ENCODE results near the gene P2RY12.

The P2RY12 gene

DNA sequence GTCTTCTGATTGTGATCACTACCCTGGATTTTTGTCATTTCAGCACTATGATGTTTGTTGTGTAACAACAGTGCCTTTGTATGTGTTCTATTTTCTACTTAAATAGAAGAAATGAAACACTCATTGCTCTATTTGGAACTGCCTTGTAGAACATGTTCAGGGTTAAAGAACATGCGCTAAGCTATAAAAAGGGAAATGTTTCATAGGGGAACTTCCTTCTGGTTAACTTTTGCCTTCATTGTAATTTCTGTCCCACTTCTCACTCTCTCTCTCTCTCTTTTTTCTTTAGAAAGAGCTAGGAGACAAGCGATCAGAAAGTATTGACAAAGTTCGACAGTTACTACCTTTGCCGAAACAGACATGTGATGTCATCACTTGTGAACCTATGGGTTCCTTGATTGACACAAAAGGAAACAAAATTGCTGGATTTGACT lies at the start of gene P2RY12:
TSS of gene P2RY12 (minus strand) at position 13 of the 434 bp plus-strand sequence. CDS start 45,908 bp downstream, outside the sequence.
- Mint-ChIP-seq H3K4me3 (no peak within 1 kb of the TSS), H3K27ac (no peak within 1 kb of the TSS), H3K27me3 (ENCODE audit: low read depth) (no peaks in the 10 kb centered on the region), H3K36me3 (ENCODE audit: low read depth) (no peaks in the 10 kb centered on the region), H3K9me3 (no peaks in the 10 kb centered on the region), H3K4me1 (ENCODE audit: low read depth) (peaks cover 13% of the 10 kb centered on the region)

DNA sequence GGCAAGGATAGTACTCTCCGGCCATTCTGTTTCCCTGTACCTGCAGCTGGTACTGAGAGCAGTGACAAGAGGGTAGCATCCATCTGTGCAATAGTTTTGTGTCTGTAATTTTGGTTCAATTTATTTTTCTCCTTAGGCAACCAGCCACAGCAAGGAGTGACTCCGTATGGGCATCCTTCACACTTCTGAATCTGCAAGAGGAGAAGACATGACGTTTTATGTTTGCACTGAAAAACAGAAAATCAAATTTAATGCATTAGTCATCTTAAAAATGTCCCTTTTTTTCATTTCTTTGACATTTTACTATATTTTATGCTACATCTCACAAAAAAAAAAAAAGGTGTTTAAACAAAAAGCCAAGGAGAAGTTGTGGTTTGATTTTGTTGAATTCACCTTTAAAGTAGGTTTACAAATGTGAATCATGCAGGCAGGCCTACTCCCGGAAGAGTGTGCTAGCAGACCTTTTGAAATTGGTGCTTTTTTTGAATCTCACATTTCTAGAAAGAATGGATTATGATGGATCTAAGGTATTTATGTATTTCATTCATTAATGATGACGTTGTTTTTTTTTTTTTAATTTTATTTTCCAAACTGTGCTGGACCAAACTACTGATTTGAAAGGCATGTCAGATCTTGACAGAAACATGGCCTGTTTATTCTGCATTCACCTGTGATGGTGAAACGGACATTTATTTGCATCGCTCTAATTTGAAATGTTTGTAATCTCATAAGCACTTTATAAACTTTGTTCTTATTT lies 48.2 kb upstream of the P2RY12 start:
- Mint-ChIP-seq H3K9me3 (no peaks in the 10 kb centered on the region), H3K27ac (no peak overlapping the region), H3K4me1 (ENCODE audit: low read depth) (no peaks in the 10 kb centered on the region), H3K27me3 (ENCODE audit: low read depth) (no peaks in the 10 kb centered on the region), H3K4me3 (no peak overlapping the region), H3K36me3 (ENCODE audit: low read depth) (no peaks in the 10 kb centered on the region)

DNA sequence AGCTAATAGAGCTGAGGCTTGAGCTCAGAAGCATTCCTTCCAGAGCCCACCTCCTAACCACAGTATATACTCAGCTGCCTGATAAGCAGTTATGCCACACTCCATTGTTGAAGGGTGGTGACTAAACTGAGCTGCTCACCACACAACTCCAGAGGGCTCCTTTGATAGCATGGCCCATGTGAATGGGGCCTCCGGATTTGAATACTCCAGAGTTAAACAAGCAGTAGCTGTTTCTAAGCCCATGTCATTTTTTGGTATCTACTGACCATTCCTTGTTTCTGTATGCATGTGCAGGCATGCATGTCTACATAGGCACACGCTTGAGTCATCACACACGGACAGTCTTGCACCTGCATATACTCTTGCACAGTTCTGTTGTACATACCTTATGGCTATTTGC lies 47.4 kb upstream of the P2RY12 start:
- no peaks in the 10 kb centered on the region for H3K36me3 Mint-ChIP-seq (ENCODE audit: low read depth)
- no peaks in the 10 kb centered on the region for H3K9me3 Mint-ChIP-seq
- H3K27ac Mint-ChIP-seq = no peak overlapping the region
- H3K4me3 Mint-ChIP-seq = no peak overlapping the region
- H3K4me1 Mint-ChIP-seq (ENCODE audit: low read depth) = no peaks in the 10 kb centered on the region
- no peaks in the 10 kb centered on the region for H3K27me3 Mint-ChIP-seq (ENCODE audit: low read depth)

DNA sequence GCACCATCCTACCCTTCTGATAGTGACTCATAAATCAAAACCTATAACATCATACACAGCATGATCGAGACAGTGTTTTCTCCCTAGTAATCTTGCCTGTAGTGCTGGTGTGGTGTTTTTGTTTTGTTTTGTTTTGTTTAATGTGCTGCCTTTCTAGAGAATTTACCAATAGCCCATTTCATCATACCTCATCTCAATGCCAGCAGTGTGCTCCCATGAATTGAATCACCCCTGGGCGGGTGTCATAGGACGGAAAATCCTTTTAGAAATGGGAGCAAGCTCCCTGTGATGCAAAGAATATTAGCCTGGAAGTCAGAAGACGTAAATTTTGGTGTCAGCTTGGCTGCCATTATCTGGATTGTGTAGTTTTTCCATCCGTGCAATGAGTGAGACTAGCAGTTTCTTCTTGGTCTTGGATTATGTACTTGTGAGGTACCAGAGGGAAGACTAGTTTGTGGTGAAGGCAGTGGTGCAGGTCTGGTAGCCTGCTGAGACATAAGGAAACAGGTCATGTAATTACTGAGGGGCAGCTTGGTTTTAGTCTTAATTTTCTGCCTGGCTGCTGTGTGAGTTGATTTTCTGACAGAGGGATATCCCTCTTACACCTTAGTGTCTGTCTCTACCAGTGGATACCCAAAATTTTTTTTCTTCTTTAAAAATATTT lies 46.4 kb upstream of the P2RY12 start:
- H3K27me3 Mint-ChIP-seq (ENCODE audit: low read depth) = no peaks in the 10 kb centered on the region

DNA sequence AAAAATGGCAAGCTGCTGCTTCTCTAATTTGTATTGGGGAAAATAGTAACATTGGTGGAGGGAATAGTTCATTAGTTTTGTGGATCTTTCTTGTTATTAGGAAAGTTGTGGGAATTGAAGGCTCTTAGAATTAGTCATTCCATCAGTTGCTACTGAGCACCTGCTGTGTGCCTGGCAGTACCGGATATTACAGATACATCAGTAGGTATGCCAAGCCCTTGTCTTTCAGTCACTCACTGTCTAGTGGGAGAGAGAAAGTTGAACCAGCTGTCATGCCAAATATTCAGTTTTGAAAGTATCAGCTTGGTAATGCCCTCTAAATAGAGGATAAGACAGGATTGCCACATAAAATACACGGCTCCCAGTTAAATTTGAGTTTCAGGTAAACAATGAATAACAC lies 43.8 kb upstream of the P2RY12 start:
- H3K27ac Mint-ChIP-seq = no peak overlapping the region
- no peaks in the 10 kb centered on the region for H3K27me3 Mint-ChIP-seq (ENCODE audit: low read depth)
- no peaks in the 10 kb centered on the region for H3K4me1 Mint-ChIP-seq (ENCODE audit: low read depth)
- no peak overlapping the region for H3K4me3 Mint-ChIP-seq
- H3K9me3 Mint-ChIP-seq = no peaks in the 10 kb centered on the region
- H3K36me3 Mint-ChIP-seq (ENCODE audit: low read depth) = no peaks in the 10 kb centered on the region

More for the DNA sequence above, 46.4 kb upstream of the P2RY12 start:
- H3K4me3 Mint-ChIP-seq = no peak overlapping the region
- no peak overlapping the region for H3K27ac Mint-ChIP-seq
- H3K36me3 Mint-ChIP-seq (ENCODE audit: low read depth) = no peaks in the 10 kb centered on the region
- H3K4me1 Mint-ChIP-seq (ENCODE audit: low read depth) = no peaks in the 10 kb centered on the region
- no peaks in the 10 kb centered on the region for H3K9me3 Mint-ChIP-seq

DNA sequence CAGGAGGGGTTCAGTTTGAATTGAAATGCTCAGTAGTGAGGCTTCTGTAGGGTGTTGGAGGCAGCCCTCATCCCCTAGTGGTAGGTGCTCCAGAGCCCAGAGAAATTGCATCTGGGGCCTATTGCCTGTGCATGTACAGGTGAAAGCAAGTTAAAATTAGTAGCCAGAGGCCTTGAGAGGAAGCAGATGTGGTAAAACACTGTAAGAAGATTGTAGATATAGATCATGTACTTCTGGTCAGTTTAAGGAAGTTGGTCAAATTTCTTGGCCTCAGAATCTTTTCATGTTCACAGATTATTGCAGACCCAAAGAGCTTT lies 41.7 kb upstream of the P2RY12 start:
- no peak overlapping the region for H3K27ac Mint-ChIP-seq
- no peaks in the 10 kb centered on the region for H3K4me1 Mint-ChIP-seq (ENCODE audit: low read depth)
- H3K4me3 Mint-ChIP-seq = no peak overlapping the region
- no peaks in the 10 kb centered on the region for H3K36me3 Mint-ChIP-seq (ENCODE audit: low read depth)
- H3K9me3 Mint-ChIP-seq = no peaks in the 10 kb centered on the region
- H3K27me3 Mint-ChIP-seq (ENCODE audit: low read depth) = no peaks in the 10 kb centered on the region

DNA sequence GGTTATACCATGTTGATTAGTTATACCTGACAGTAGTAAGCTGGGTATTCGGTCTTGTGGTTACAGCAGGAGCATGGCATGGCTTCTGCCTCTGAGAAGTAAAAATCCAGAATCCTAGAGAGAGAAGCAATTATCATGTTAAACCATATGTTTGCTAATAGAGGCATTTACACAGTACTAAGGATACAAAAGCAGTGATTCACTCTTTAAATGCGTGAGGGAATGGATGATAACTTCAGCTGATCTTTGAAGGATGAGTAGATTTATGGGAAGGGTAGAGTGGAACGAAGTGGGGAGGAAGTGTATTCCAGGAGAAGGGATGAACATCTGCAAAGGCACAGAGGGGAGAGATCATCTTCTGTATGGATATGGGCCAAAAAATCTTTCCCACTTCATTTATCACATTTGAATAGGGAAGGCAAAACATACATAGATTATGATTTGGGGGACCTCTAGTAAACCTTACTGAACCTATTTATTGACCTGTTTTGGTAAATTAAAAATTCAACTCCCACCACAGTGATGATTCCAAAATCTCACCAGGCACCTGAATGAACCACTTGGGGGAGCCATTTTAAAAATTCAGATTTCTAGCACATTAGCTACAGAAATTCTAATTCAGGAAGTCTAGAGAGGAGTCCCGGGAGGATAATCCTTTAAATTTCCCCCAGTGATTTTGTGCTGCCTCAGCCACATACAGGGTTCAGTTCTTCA lies 41.2 kb upstream of the P2RY12 start:
- Mint-ChIP-seq H3K4me3 (no peak overlapping the region), H3K4me1 (ENCODE audit: low read depth) (no peaks in the 10 kb centered on the region), H3K27ac (no peak overlapping the region), H3K27me3 (ENCODE audit: low read depth) (no peaks in the 10 kb centered on the region), H3K36me3 (ENCODE audit: low read depth) (no peaks in the 10 kb centered on the region), H3K9me3 (no peaks in the 10 kb centered on the region)

DNA sequence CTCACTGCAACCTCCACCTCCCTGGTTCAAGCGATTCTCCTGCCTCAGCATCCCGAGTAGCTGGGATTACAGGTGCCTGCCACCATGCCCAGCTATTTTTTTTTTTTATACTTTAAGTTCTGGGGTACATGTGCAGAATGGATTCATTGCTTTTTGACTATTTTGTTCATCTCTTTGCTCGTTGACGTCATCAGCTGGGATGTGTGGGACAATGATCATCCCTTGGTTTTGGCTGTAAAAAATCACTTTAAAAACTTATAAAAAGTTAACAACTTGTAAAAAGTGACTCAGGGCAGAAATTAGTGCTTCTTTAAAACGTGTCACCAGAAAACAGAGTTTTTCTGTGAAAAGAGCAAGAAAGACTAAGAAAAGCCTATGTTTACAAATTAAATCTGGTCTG lies 38.5 kb upstream of the P2RY12 start:
- Mint-ChIP-seq H3K4me3 (no peak overlapping the region), H3K36me3 (ENCODE audit: low read depth) (no peaks in the 10 kb centered on the region), H3K4me1 (ENCODE audit: low read depth) (no peaks in the 10 kb centered on the region), H3K9me3 (no peaks in the 10 kb centered on the region), H3K27ac (no peak overlapping the region), H3K27me3 (ENCODE audit: low read depth) (no peaks in the 10 kb centered on the region)

DNA sequence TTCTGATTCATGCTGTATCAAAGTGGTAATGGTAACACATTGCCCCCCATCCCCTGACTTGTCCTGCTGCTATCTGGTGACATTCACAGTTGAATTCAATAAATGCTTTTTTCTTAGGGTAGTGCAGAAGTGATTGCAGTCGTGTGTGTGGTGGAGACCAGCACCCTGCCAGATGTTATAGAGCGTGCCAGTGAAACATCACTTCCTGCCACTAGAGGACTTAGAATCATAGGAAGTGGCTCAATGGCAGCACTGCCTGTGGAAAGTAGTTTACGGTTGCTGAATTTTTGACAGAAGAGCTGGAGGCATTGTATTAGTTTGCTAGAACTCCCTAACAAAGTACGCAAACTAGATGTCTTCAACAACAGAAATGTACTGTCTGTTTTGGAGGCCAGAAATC lies 37.4 kb upstream of the P2RY12 start:
- Mint-ChIP-seq H3K4me3 (no peak overlapping the region), H3K9me3 (no peaks in the 10 kb centered on the region), H3K36me3 (ENCODE audit: low read depth) (no peaks in the 10 kb centered on the region), H3K4me1 (ENCODE audit: low read depth) (no peaks in the 10 kb centered on the region), H3K27me3 (ENCODE audit: low read depth) (no peaks in the 10 kb centered on the region), H3K27ac (no peak overlapping the region)

DNA sequence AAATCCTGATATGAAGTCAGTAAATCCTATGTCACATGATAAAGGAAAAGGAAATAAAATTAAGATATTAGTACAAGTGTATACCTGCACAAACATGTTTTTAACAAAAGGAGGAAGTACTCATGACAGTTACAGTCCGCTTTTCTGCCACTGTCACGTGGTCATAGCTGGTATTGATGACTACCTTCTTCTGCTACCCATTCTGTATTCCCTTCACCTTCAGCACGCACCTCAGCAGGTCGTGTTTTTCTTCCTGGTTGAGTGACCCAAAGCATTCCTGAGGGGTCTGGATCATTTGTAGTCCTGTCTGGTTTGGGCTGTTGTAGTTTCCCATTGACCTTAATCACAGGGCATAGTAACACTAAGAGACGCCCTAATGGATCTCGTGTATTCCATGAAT lies 35.3 kb upstream of the P2RY12 start:
- Mint-ChIP-seq H3K4me1 (ENCODE audit: low read depth) (no peaks in the 10 kb centered on the region), H3K27ac (no peak overlapping the region), H3K36me3 (ENCODE audit: low read depth) (no peaks in the 10 kb centered on the region), H3K9me3 (no peaks in the 10 kb centered on the region), H3K4me3 (no peak overlapping the region), H3K27me3 (ENCODE audit: low read depth) (no peaks in the 10 kb centered on the region)

DNA sequence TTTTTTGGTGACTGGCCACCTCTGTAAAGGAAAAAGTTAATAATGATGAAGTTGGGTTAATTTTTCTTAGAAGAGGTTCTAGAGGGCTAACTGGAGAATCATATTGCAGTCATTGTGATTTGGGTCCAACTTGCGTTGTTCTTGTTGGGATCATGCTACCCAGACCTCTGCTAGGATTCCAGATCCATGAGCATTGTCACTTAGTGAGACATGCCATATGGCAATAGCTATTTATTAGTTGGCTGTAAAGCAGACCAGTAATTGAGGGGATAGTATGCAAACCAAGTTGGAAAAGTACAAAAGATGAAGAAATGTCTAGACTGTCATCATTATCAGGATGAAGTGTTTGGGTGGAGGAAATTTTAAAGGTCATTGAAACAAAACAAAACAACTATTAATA lies 30.7 kb upstream of the P2RY12 start:
- no peak overlapping the region for H3K27ac Mint-ChIP-seq
- H3K36me3 Mint-ChIP-seq (ENCODE audit: low read depth) = no peaks in the 10 kb centered on the region
- no peaks in the 10 kb centered on the region for H3K9me3 Mint-ChIP-seq
- no peaks in the 10 kb centered on the region for H3K27me3 Mint-ChIP-seq (ENCODE audit: low read depth)
- H3K4me3 Mint-ChIP-seq = no peak overlapping the region
- no peaks in the 10 kb centered on the region for H3K4me1 Mint-ChIP-seq (ENCODE audit: low read depth)

DNA sequence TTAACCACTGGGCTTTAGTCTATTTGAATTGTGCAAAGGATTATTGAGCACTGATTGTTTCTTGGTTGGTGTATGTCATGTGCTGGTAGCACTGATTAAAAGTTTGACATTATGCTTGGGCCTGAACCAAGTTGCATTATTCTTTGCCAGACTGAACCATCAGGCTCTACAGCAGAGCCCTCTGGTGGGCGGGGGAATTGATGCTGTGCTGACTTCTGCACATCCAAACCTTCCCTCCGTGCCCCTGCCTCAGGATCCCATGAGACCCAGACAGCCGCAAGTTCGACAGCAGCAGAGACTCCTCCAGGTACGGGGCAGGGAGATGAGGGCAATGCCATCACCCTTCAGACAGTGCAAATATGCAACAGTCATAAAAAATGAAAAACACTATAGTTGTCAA lies 28.4 kb upstream of the P2RY12 start:
- H3K9me3 Mint-ChIP-seq = no peaks in the 10 kb centered on the region
- H3K27me3 Mint-ChIP-seq (ENCODE audit: low read depth) = no peaks in the 10 kb centered on the region
- H3K27ac Mint-ChIP-seq = no peak overlapping the region
- no peaks in the 10 kb centered on the region for H3K4me1 Mint-ChIP-seq (ENCODE audit: low read depth)
- H3K4me3 Mint-ChIP-seq = no peak overlapping the region
- no peaks in the 10 kb centered on the region for H3K36me3 Mint-ChIP-seq (ENCODE audit: low read depth)

DNA sequence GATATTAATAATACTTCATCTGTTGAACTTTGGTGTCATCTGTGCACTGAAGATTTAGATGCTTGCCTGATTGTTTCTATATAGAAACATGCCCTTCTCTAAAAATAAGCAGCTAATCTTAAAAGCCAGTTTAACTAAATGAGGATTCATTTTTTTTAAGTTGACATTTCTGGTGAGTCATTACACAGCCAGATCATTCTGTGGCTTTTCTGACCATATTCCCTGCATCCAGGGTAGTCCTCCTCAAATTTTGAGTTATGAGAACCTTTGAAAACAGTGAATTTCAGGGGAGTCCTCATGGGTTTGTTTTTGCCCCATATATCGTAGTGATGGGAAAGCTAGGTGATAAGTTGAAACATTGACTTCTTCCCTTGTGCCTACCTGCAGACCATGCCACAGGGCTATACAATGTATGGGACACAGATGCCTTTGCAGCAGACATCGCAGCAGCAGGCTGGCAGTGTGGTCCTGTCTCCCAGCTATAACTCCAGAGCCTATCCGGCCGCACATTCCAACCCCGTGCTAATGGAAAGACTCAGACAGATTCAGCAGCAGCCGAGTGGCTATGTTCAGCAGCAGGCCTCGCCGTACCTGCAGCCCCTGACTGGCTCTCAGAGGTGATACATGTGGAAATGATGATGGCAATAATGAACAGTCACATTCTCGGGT lies 26.5 kb upstream of the P2RY12 start:
- Mint-ChIP-seq H3K4me1 (ENCODE audit: low read depth) (no peaks in the 10 kb centered on the region), H3K36me3 (ENCODE audit: low read depth) (no peaks in the 10 kb centered on the region), H3K27ac (no peak overlapping the region), H3K9me3 (no peaks in the 10 kb centered on the region), H3K4me3 (no peak overlapping the region), H3K27me3 (ENCODE audit: low read depth) (peaks cover 7% of the 10 kb centered on the region)

DNA sequence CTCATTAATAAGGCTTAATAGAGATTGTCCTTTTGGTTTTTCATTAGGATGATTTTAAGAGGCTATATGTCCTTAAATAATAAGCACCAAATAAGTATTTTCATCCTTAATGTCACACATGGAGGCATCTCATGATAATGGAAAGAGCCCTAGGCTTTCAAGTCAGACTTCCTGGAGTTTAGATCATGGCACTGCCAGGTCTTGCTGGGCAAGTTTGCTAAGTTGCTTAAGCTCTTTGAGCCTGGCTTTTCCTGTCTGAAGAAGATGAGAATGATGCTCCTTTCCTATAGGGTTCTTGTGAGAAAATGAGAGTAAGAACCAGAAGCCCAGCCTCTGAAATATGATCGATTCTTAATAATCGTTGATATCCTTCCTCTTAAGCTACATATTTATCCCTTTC lies 23.4 kb upstream of the P2RY12 start:
- no peaks in the 10 kb centered on the region for H3K9me3 Mint-ChIP-seq
- no peak overlapping the region for H3K27ac Mint-ChIP-seq
- no peaks in the 10 kb centered on the region for H3K36me3 Mint-ChIP-seq (ENCODE audit: low read depth)
- H3K4me1 Mint-ChIP-seq (ENCODE audit: low read depth) = peaks cover 2% of the 10 kb centered on the region
- no peak overlapping the region for H3K4me3 Mint-ChIP-seq
- H3K27me3 Mint-ChIP-seq (ENCODE audit: low read depth) = peaks cover 9% of the 10 kb centered on the region

DNA sequence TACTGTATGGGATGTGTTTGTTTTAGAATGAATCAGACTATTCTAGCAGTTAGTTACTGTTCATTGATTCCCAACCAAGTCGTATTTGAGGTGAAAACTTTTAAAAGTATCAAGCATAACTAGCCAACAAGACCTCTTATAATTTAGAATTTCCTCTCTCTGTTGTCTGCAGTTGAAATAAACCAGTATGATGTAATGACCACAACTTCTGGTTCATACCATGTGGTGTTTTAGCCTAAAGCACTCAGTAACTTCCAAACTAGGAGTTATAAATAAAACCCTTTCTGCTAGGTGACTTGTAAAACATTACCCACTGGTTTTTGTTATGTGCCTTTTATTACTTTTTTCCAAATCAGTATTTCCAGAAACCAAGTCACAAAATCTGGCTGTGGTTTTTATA lies 19.8 kb upstream of the P2RY12 start:
- Mint-ChIP-seq H3K27me3 (ENCODE audit: low read depth) (peaks cover 9% of the 10 kb centered on the region), H3K4me3 (no peak overlapping the region)

More for the DNA sequence above, 19.8 kb upstream of the P2RY12 start:
- no peaks in the 10 kb centered on the region for H3K9me3 Mint-ChIP-seq
- no peak overlapping the region for H3K27ac Mint-ChIP-seq
- peaks cover 4% of the 10 kb centered on the region for H3K4me1 Mint-ChIP-seq (ENCODE audit: low read depth)
- H3K36me3 Mint-ChIP-seq (ENCODE audit: low read depth) = no peaks in the 10 kb centered on the region
